CD4-positive, alpha-beta T cell (primary cell): Measurements from ENCODE around the gene BBOF1. TPM values are rescaled to one million over a fixed set of nuclear protein-coding genes. Genes with fewer than 3 reads are reported as not detected.

ENCODE experiments used
- ATAC-seq: fragments of 200-7000 bp; cut with Tn5 transposase; one replicate; pipeline ENCODE4 v1.10.0; 2022; ENCODE audit warnings: mild to moderate bottlenecking; ENCODE audit not compliant: poor library complexity
- CTCF ChIA-PET: fragments of 350-600 bp; sonication (Branson Sonifier 250); formaldehyde crosslinking; loops from one replicate; lab custom pipeline; 2021; ENCODE audit warnings: antibody characterized with exemption, inconsistent platforms; lab: Charles Lee
- POLR2A ChIA-PET: fragments of 350-600 bp; sonication (Branson Sonifier 250); formaldehyde crosslinking; loops from one replicate; lab custom pipeline; 2021; ENCODE audit warnings: antibody characterized with exemption, inconsistent platforms; lab: Charles Lee
- DNase-seq, 14 experiments: peaks; one replicate each; pipeline ENCODE4 v3.0.0-alpha.2; 2013 to 2020; ENCODE audit warnings: mixed read lengths in 2 of 14
- H3K27ac ChIP-seq, 2 donors: one replicate each; pipeline versions ENCODE4 v1.5.1 to v1.7.0; 2013; ENCODE audit warnings: low read length in 2 of 2, low read depth in 1 of 2, mild to moderate bottlenecking in 1 of 2
- H3K27me3 ChIP-seq, 2 experiments: 1 replicate in 1 of 2; 2 replicates in 1 of 2; pipeline versions ENCODE4 v1.6.1 to v1.7.0; 2013; ENCODE audit warnings: low read length in 2 of 2, control low read depth in 1 of 2, mild to moderate bottlenecking in 1 of 2, moderate library complexity in 1 of 2; ENCODE audit not compliant: insufficient read depth in 2 of 2, control insufficient read depth in 1 of 2
- H3K36me3 ChIP-seq: one replicate; pipeline ENCODE4 v1.6.1; 2013; ENCODE audit warnings: low read length, control low read depth; ENCODE audit not compliant: insufficient read depth
- H3K4me1 ChIP-seq: one replicate; pipeline ENCODE4 v1.6.1; 2013; ENCODE audit warnings: low read length, control low read depth; ENCODE audit not compliant: insufficient read depth
- H3K4me3 ChIP-seq: one replicate; pipeline ENCODE4 v1.5.1; 2013; ENCODE audit warnings: mild to moderate bottlenecking, low read length, moderate library complexity
- H3K9me3 ChIP-seq, 2 experiments: 1 replicate in 1 of 2; 2 replicates in 1 of 2; pipeline versions ENCODE4 v1.6.1 to v1.7.0; 2013; ENCODE audit warnings: low read length in 2 of 2, mild to moderate bottlenecking in 2 of 2, control low read depth in 1 of 2, moderate library complexity in 1 of 2; ENCODE audit not compliant: control insufficient read depth in 1 of 2, insufficient read depth in 1 of 2
- H3K27ac Mint-ChIP-seq: one replicate; pipeline ENCODE4 v1.8.0; 2020; ENCODE audit warnings: mixed read lengths
- H3K27me3 Mint-ChIP-seq: one replicate; pipeline ENCODE4 v1.8.0; 2021; ENCODE audit warnings: mixed read lengths
- H3K36me3 Mint-ChIP-seq: one replicate; pipeline ENCODE4 v1.8.0; 2021; ENCODE audit warnings: low read depth, mixed read lengths
- H3K4me1 Mint-ChIP-seq: one replicate; pipeline ENCODE4 v1.8.0; 2021; ENCODE audit warnings: low read depth, mixed read lengths
- H3K4me3 Mint-ChIP-seq: one replicate; pipeline ENCODE4 v1.8.0; 2020; ENCODE audit warnings: mild to moderate bottlenecking, mixed read lengths
- H3K9me3 Mint-ChIP-seq: one replicate; pipeline ENCODE4 v1.8.0; 2020; ENCODE audit warnings: mixed read lengths
- CTCF ChIP-seq: fragments of 200-600 bp; IDR thresholded peaks from one replicate; pipeline ENCODE4 v1.8.0; 2022; ENCODE audit warnings: antibody characterized with exemption, mild to moderate bottlenecking
- intact Hi-C, 2 experiments: fragments of 100-400 bp; cut with DNase I in 1 of 2; cut with micrococcal nuclease in 1 of 2; formaldehyde crosslinking; loops; one replicate each; pipeline versions ENCODE4 v1.15.1 to v1.9.0; 2023 to 2025; cut with DNase I, micrococcal nuclease
- total RNA-seq, 174 experiments: library from RNA in 2 of 174; stranded (reverse) in 2 of 174; gene quantifications; one replicate each; pipeline ENCODE4 v1.2.3 and lab custom pipeline; 2021 to 2026

Gene BBOF1
- total RNA-seq, 2 experiments from 2014 or later = 1.8 to 2.4 TPM

GRCh38 chr14:74077401-74077800 lies 58.3 kb downstream of the BBOF1 start:
- no peaks in the 10 kb centered on the region for H3K4me1 Mint-ChIP-seq
- peaks cover 13% of the 10 kb centered on the region for H3K36me3 Mint-ChIP-seq
- Histone ChIP-seq H3K27ac (no peak overlapping the region), H3K4me3 (no peak overlapping the region), H3K4me1 (no peaks in the 10 kb centered on the region), H3K36me3 (peaks cover 5% of the 10 kb centered on the region), H3K9me3 (no peaks in the 10 kb centered on the region), H3K27me3 (no peaks in the 10 kb centered on the region)
- TF ChIP-seq CTCF = no peak
- ChIA-PET POLR2A (no interaction called here), CTCF (no interaction called here)
- H3K27ac Mint-ChIP-seq = no peak overlapping the region
- no peaks in the 10 kb centered on the region for H3K9me3 Mint-ChIP-seq
- H3K4me3 Mint-ChIP-seq = no peak overlapping the region
- no peak for DNase-seq
- no peaks in the 10 kb centered on the region for H3K27me3 Mint-ChIP-seq
- intact Hi-C loops = no loop called here
- ATAC-seq = no peak

GRCh38 chr14:74080820-74081460 lies 61.8 kb downstream of the BBOF1 start:
- Histone ChIP-seq H3K4me1 (peaks cover 16% of the 10 kb centered on the region), H3K9me3 (no peaks in the 10 kb centered on the region), H3K36me3 (no peaks in the 10 kb centered on the region), H3K4me3 (no peak overlapping the region), H3K27ac (no peak overlapping the region), H3K27me3 (no peaks in the 10 kb centered on the region)
- Mint-ChIP-seq H3K27me3 (no peaks in the 10 kb centered on the region), H3K9me3 (no peaks in the 10 kb centered on the region), H3K4me3 (no peak overlapping the region), H3K4me1 (peaks cover 29% of the 10 kb centered on the region), H3K36me3 (peaks cover 9% of the 10 kb centered on the region), H3K27ac (no peak overlapping the region)
- ChIA-PET POLR2A (no interaction called here), CTCF (no interaction called here)
- no peak for TF ChIP-seq CTCF
- DNase-seq (no peak), ATAC-seq (no peak)
- intact Hi-C loops = loop anchor here in 1 of 2 experiments (5.0 to 10.0 kb wide), 5 partner anchors 129 to 1156 kb away; partner anchors contain the start of genes COQ6, DCAF4, FAM161B and ISCA2

- Mint-ChIP-seq H3K27ac (no peak overlapping the region), H3K9me3 (no peaks in the 10 kb centered on the region), H3K4me1 (peaks cover 29% of the 10 kb centered on the region), H3K27me3 (no peaks in the 10 kb centered on the region), H3K4me3 (no peak overlapping the region), H3K36me3 (peaks cover 9% of the 10 kb centered on the region)
- DNase-seq = no peak
- Histone ChIP-seq H3K4me3 (no peak overlapping the region), H3K4me1 (peaks cover 19% of the 10 kb centered on the region), H3K36me3 (no peaks in the 10 kb centered on the region), H3K27ac (no peak overlapping the region), H3K27me3 (no peaks in the 10 kb centered on the region), H3K9me3 (no peaks in the 10 kb centered on the region)
- ChIA-PET CTCF (no interaction called here), POLR2A (no interaction called here)
- no peak for TF ChIP-seq CTCF
- intact Hi-C loops = loop anchor here in 1 of 2 experiments (5.0 to 10.0 kb wide), 5 partner anchors 129 to 1157 kb away; partner anchors contain the start of genes COQ6, DCAF4, FAM161B and ISCA2
- no peak for ATAC-seq
Measured at GRCh38 chr14:74081491-74081890, 62.3 kb downstream of the BBOF1 start.
